GM12878 (cell line): ENCODE measurements around the gene PDE4DIP. TPM values are rescaled to one million over a fixed set of nuclear protein-coding genes. Genes with fewer than 3 reads are reported as not detected.
"Not testable (repeated sequence)": the region's sequence is repeated elsewhere in the genome, so short reads cannot be mapped to it uniquely, and the experiment has no call there.

ENCODE experiments used
- ATAC-seq: fragments of 200-7000 bp; cut with Tn5 transposase; 3 replicates; pipeline ENCODE4 v1.9.1; 2020; ENCODE audit warnings: mild to moderate bottlenecking, moderate library complexity
- BruUV-seq: library from RNA; stranded (reverse); fragments of 400-500 nt; replicated peaks from 2 replicates; lab custom pipeline; 2021; lab: Mats Ljungman, UMichigan
- CTCF ChIA-PET: fragments of 300-600 bp; sonication (Branson Sonifier 250); formaldehyde crosslinking; extraction: SDS; loops from one replicate; lab custom pipeline; 2021; ENCODE audit warnings: inconsistent platforms; lab: Yijun Ruan, JAX
- POLR2A ChIA-PET: fragments of 350-600 bp; formaldehyde crosslinking; extraction: SDS; loops from one replicate; lab custom pipeline; 2021; ENCODE audit warnings: inconsistent platforms; lab: Charles Lee
- RAD21 ChIA-PET: fragments of 300-600 bp; sonication (Branson Sonifier 250); formaldehyde crosslinking; loops from one replicate; lab custom pipeline; 2023; ENCODE audit warnings: antibody characterized with exemption; ENCODE audit not compliant: unreplicated experiment; lab: Charles Lee
- SMC1A ChIA-PET: fragments of 300-600 bp; sonication (Branson Sonifier 250); formaldehyde crosslinking; loops from one replicate; lab custom pipeline; 2023; ENCODE audit not compliant: unreplicated experiment, uncharacterized antibody; lab: Charles Lee
- DNase-seq: peaks from one replicate; pipeline ENCODE4 v3.0.0-alpha.2; 2011; ENCODE audit warnings: low read depth, low spot score
- FAIRE-seq: peaks from 3 replicates; lab custom pipeline; 2011; peaks lifted over from hg19 to GRCh38; lab: Jason Lieb, UNC
- H2AFZ ChIP-seq: 2 replicates; pipeline ENCODE4 v1.6.0; 2011; ENCODE audit warnings: low read depth, low read length, control low read depth; ENCODE audit not compliant: control insufficient read depth
- H3K27ac ChIP-seq: 2 replicates; pipeline ENCODE4 v1.5.1; 2011; ENCODE audit warnings: control low read depth; ENCODE audit not compliant: control insufficient read depth, insufficient read depth
- H3K27me3 ChIP-seq, 2 experiments: replicated peaks in 1 of 2; 2 replicates each; pipeline versions ENCODE4 v1.6.0 to v1.6.1; 2011; ENCODE audit warnings: low read length in 1 of 2; ENCODE audit not compliant: control insufficient read depth in 2 of 2, insufficient read depth in 2 of 2
- H3K36me3 ChIP-seq, 2 experiments: 2 replicates each; pipeline ENCODE4 v1.5.1; 2011; ENCODE audit warnings: low read length in 1 of 2; ENCODE audit not compliant: control insufficient read depth in 2 of 2, insufficient read depth in 2 of 2
- H3K4me1 ChIP-seq: 2 replicates; pipeline ENCODE4 v1.6.1; 2011; ENCODE audit warnings: mild to moderate bottlenecking, low read length, moderate library complexity, mixed read lengths; ENCODE audit not compliant: control insufficient read depth, insufficient read depth
- H3K4me2 ChIP-seq: 2 replicates; pipeline ENCODE4 v1.6.0; 2011; ENCODE audit warnings: control low read depth; ENCODE audit not compliant: control insufficient read depth, insufficient read depth
- H3K4me3 ChIP-seq: fragments of 200-600 bp; sonication (generic); 2 replicates; pipeline ENCODE4 v1.5.1; 2016
- H3K79me2 ChIP-seq: 2 replicates; pipeline ENCODE4 v1.6.0; 2011; ENCODE audit warnings: low read length; ENCODE audit not compliant: control insufficient read depth, insufficient read depth
- H3K9ac ChIP-seq: 2 replicates; pipeline ENCODE4 v1.8.0; 2011; ENCODE audit warnings: low read length, control low read depth, mixed read lengths; ENCODE audit not compliant: control insufficient read depth, insufficient read depth
- H3K9me3 ChIP-seq: replicated peaks from 3 replicates; pipeline ENCODE4 v1.5.1; 2011; ENCODE audit warnings: mild to moderate bottlenecking, low read length; ENCODE audit not compliant: control insufficient read depth, insufficient read depth
- H4K20me1 ChIP-seq: 2 replicates; pipeline ENCODE4 v1.6.0; 2011; ENCODE audit not compliant: control insufficient read depth, insufficient read depth
- WGBS: methylation state at CpG from one replicate; pipeline ENCODE4 v1.1.6; 2016; ENCODE audit warnings: low lambda C conversion rate; ENCODE audit not compliant: insufficient replicate concordance, insufficient coverage; ENCODE audit errors: missing lambda C conversion rate; 5-methylcytosine and 5-hydroxymethylcytosine counted together
- in situ Hi-C: fragments of 300-500 bp; cut with MboI; formaldehyde crosslinking; loops from 9 replicates; pipeline ENCODE4 v1.14.3; 2018; ENCODE audit warnings: mixed read lengths
- intact Hi-C: fragments of 100-400 bp; cut with micrococcal nuclease; formaldehyde crosslinking; loops from one replicate; pipeline ENCODE4 v1.14.2; 2022; ENCODE audit not compliant: unreplicated experiment
- polyA plus RNA-seq, 11 experiments: library from polyadenylated mRNA; depleted of rRNA in 4 of 11; unstranded in 6 of 11; stranded (reverse) in 5 of 11; fragments of >200 nt; fragmentation: Nextera tagmentation in 4 of 11; fragmentation: Illumina TruSeq in 1 of 11; extraction: Ambion mirVana in 4 of 11; extraction: Trizol in 1 of 11; gene quantifications; 1 replicate in 1 of 11; 2 replicates in 10 of 11; pipeline versions ENCODE4 v1.2.1 to v1.2.3, GENCODE V29; 2011 to 2016; ENCODE audit warnings: inconsistent platforms in 2 of 11, missing spikeins in 2 of 11, low read depth in 1 of 11
- total RNA-seq, 4 experiments: library from RNA; depleted of rRNA in 3 of 4; stranded (reverse); fragments of >200 nt in 3 of 4; fragmentation: Illumina TruSeq in 1 of 4; extraction: Trizol in 1 of 4; gene quantifications; 2 replicates each; pipeline versions ENCODE4 v1.2.1 to v1.2.3, GENCODE V29; 2013 to 2021

Gene PDE4DIP
- total and polyA plus RNA-seq, 10 of the 15 experiments (the other 5 are each of a cell fraction or from before 2014, with no cell fraction given) = 3.5 to 9.0 (median 5.4) TPM

DNA sequence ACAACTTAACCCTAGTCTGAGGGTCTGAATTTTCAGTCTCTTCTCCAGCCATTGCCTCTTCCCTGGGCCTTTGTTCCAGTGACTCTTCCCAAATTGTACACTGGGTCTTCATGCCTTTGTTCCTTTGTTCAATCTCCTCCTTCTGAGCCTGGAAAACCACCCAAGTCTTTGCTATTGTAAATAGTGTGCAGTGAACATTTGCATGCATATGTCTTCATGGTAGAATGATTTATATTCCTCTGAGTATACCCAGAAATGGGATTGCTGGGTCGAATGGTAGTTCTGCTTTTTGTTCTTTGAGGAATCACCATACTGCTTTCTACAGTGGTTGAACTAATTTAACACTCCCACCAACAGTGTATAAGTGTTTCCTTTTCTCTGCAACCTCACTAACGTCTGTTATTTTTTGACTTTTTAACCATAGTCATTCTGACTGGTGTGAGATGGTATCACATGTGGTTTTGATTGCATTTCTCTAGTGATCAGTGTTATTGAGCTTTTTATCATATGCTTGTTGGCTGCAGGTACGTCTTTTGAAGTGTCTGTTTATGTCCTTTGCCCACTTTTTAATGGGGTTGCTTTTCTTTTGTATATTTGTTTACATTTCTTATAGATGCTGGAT lies 91.3 kb downstream of the PDE4DIP start:
- in situ Hi-C loops, H3K9me3 ChIP-seq, RAD21 ChIA-PET, DNase-seq, SMC1A ChIA-PET, H3K4me2 ChIP-seq, H3K4me3 ChIP-seq, H3K4me1 ChIP-seq, CTCF ChIA-PET, H3K36me3 ChIP-seq, H3K27ac ChIP-seq, H2AFZ ChIP-seq, intact Hi-C loops, H3K9ac ChIP-seq, POLR2A ChIA-PET, FAIRE-seq, BruUV-seq, H4K20me1 ChIP-seq, H3K79me2 ChIP-seq, ATAC-seq, H3K27me3 ChIP-seq: not testable (repeated sequence)
- WGBS = no CpG with 5 or more reads among the region's 3 CpGs

DNA sequence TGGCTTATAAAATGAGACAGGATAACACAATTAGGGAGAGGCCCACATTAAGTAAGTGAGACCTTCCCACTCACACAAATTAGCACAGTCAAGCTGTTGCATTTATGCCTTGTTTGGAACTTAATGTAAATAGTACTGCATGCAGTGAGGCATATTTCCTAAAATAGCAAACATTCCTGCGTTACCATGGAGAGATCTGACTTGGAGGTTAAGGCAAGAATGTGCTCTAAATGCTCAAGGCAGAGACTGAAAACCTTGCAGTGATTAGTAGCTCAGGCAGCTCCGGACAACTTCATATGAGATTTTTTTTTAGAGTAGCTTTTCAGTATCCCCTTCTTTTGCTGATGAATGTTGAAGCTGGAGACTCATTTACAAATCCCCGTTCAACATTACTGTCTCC lies 98.7 kb downstream of the PDE4DIP start:
- ATAC-seq, in situ Hi-C loops, H3K4me1 ChIP-seq, FAIRE-seq, H3K27ac ChIP-seq, H3K9ac ChIP-seq, BruUV-seq, H3K9me3 ChIP-seq, CTCF ChIA-PET, H3K27me3 ChIP-seq, H3K36me3 ChIP-seq, H2AFZ ChIP-seq, H3K4me2 ChIP-seq, RAD21 ChIA-PET, intact Hi-C loops, H3K4me3 ChIP-seq, H4K20me1 ChIP-seq, POLR2A ChIA-PET, DNase-seq, H3K79me2 ChIP-seq, SMC1A ChIA-PET: not testable (repeated sequence)
- no CpG with 5 or more reads among the region's 3 CpGs for WGBS

DNA sequence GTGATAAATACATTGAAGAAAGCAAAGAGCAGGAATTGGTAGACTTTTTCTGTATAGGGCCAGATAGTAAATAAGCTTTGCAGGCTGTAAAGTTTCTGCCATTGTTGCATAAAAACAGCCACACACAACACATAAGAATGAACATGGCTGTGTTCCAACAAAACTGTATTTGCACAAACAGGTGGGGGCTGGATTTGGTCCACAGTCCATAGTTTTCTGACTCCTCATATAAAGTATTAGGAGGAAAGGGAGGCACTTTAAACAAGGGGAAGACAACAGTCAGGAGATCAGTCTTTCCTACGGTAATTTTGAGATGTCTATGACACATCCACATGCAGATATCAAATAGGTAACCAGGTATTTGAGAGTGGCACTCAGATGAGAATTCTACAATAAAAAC lies 100.9 kb downstream of the PDE4DIP start:
- RAD21 ChIA-PET, H3K4me1 ChIP-seq, H3K4me3 ChIP-seq, H3K4me2 ChIP-seq, SMC1A ChIA-PET, CTCF ChIA-PET, BruUV-seq, H2AFZ ChIP-seq, DNase-seq, in situ Hi-C loops, H3K27ac ChIP-seq, ATAC-seq, H3K79me2 ChIP-seq, H3K9me3 ChIP-seq, H4K20me1 ChIP-seq, H3K27me3 ChIP-seq, POLR2A ChIA-PET, intact Hi-C loops, H3K36me3 ChIP-seq, H3K9ac ChIP-seq, FAIRE-seq: not testable (repeated sequence)
- WGBS = no CpG with 5 or more reads among the region's 1 CpG

DNA sequence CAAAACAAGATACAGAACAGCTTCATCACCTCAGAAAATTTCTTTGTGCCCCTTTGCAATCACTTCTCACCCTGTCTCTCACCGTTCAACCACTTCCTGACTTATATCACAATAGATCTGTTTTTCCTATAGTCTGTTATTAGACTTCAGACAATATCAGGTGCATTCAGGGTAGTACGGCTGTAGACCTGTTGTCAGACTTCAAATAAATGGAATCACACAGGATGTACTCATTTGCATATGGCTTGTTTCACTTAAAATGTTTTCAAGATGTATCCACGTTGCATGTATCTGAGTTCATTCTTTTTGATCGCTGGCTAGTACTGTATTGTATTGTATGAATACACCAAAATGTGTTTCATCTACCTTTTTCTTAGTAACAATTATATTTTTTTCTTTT lies 104.5 kb downstream of the PDE4DIP start:
- in situ Hi-C loops, H3K4me2 ChIP-seq, SMC1A ChIA-PET, H2AFZ ChIP-seq, BruUV-seq, intact Hi-C loops, POLR2A ChIA-PET, H3K4me3 ChIP-seq, H4K20me1 ChIP-seq, FAIRE-seq, H3K9me3 ChIP-seq, CTCF ChIA-PET, H3K9ac ChIP-seq, H3K4me1 ChIP-seq, DNase-seq, ATAC-seq, H3K27ac ChIP-seq, H3K79me2 ChIP-seq, H3K36me3 ChIP-seq, H3K27me3 ChIP-seq, RAD21 ChIA-PET: not testable (repeated sequence)
- WGBS = 16% methylated on average over 4 of the region's 4 CpGs
